NT2/D1 (cell line): ENCODE data around the gene SCAF4.

Experiments
- SUZ12 ChIP-seq: IDR thresholded peaks from 2 replicates; pipeline ENCODE4 v1.6.1; 2011; ENCODE audit not compliant: insufficient read length, insufficient read depth; ENCODE audit errors: extremely low read depth
- ZNF274 ChIP-seq: IDR thresholded peaks from 2 replicates; pipeline ENCODE4 v1.6.1; 2011; ENCODE audit warnings: mild to moderate bottlenecking, low read depth, low read length

- TF ChIP-seq ZNF274: no peak
- TF ChIP-seq SUZ12: no peak
Observed at GRCh38 chr21:31711326-31711725, 20.6 kb downstream of the SCAF4 start.
